GM12878 (cell line): ENCODE measurements around the gene HMGN5.

Source experiments
- CTCF ChIP-seq, 3 experiments: IDR thresholded peaks in 2 of 3; conservative IDR thresholded peaks in 1 of 3; 2 replicates each; pipeline ENCODE4 v1.5.1; 2011; ENCODE audit warnings: low read depth in 3 of 3, low read length in 3 of 3, mild to moderate bottlenecking in 3 of 3, control low read depth in 2 of 3, moderate library complexity in 2 of 3, inconsistent platforms in 1 of 3, mixed read lengths in 1 of 3; ENCODE audit not compliant: control insufficient read depth in 2 of 3, insufficient read depth in 1 of 3; ENCODE audit errors: extremely low read depth in 1 of 3
- EP300 ChIP-seq, 2 experiments: fragments of 150-350 bp in 1 of 2; IDR thresholded peaks; 2 replicates each; pipeline ENCODE4 v1.6.1; 2011 to 2012; ENCODE audit warnings: low read depth in 2 of 2, low read length in 2 of 2, borderline replicate concordance in 1 of 2, improper control_type of control experiment in 1 of 2, inconsistent platforms in 1 of 2; ENCODE audit not compliant: control insufficient read depth in 1 of 2
- EZH2 ChIP-seq: IDR thresholded peaks from 2 replicates; pipeline ENCODE4 v1.6.1; 2012; ENCODE audit warnings: low read depth, mild to moderate bottlenecking, control low read depth, inconsistent platforms, low read length, borderline replicate concordance; ENCODE audit not compliant: control insufficient read depth
- MYC ChIP-seq: IDR thresholded peaks from 2 replicates; pipeline ENCODE4 v1.6.1; 2011; ENCODE audit warnings: mild to moderate bottlenecking, low read length, moderate library complexity, inconsistent platforms; ENCODE audit not compliant: insufficient read depth, insufficient replicate concordance, insufficient read length, severe bottlenecking
- POLR2A ChIP-seq: IDR thresholded peaks from 2 replicates; pipeline ENCODE4 v1.6.1; 2011; ENCODE audit warnings: low read depth, mild to moderate bottlenecking, low read length
- RAD51 ChIP-seq: fragments of 450-650 bp; IDR thresholded peaks from 2 replicates; pipeline ENCODE4 v1.6.1; 2016; ENCODE audit warnings: moderate library complexity, mild to moderate bottlenecking, inconsistent platforms
- SPI1 ChIP-seq: IDR thresholded peaks from 2 replicates; pipeline ENCODE4 v1.6.1; 2011; ENCODE audit warnings: low read depth, mild to moderate bottlenecking, low read length, moderate library complexity, borderline replicate concordance; ENCODE audit not compliant: insufficient read depth
- SREBF1 ChIP-seq: IDR thresholded peaks from 2 replicates; pipeline ENCODE4 v1.6.1; 2012; ENCODE audit warnings: mild to moderate bottlenecking, low read length
- ZNF384 ChIP-seq: IDR thresholded peaks from 2 replicates; pipeline ENCODE4 v1.6.1; 2012; ENCODE audit warnings: low read depth, mild to moderate bottlenecking, low read length, improper control_type of control experiment, borderline replicate concordance

- TF ChIP-seq EP300 (IDR thresholded peaks at IDR 0.05; ENCODE audit: borderline replicate concordance in 1 of 2, control insufficient read depth in 1 of 2, low read depth in 2 of 2, low read length in 2 of 2), result no peak
- TF ChIP-seq CTCF (IDR thresholded peaks at IDR 0.05 in 2 of 3, conservative IDR thresholded peaks at IDR 0.05 in 1 of 3; ENCODE audit: control insufficient read depth in 2 of 3, extremely low read depth in 1 of 3, insufficient read depth in 1 of 3, low read depth in 3 of 3, low read length in 3 of 3), result peak; percentile 51 to 67 (median 63)
- no peak for TF ChIP-seq EZH2
- no peak for TF ChIP-seq SREBF1
- no peak for TF ChIP-seq SPI1
- TF ChIP-seq POLR2A, result no peak
- peak; percentile 51; the same call in 1 of the 2 replicates for TF ChIP-seq ZNF384
- no peak for TF ChIP-seq RAD51
- no peak for TF ChIP-seq MYC
Observed at GRCh38 chrX:81120936-81121371, 80.8 kb downstream of the HMGN5 start.
